GM21825 (cell line): ENCODE results near the gene ARL8B.

Experiments used
- ATAC-seq: cut with Tn5 transposase; IDR thresholded peaks from one replicate; pipeline ENCODE4 v1.9.1; 2021; ENCODE audit warnings: mild to moderate bottlenecking, moderate library complexity; ENCODE audit not compliant: unreplicated experiment

Gene ARL8B

GRCh38 chr3:5205165-5205941 is 83.3 kb downstream of the ARL8B start:
- peak; percentile 98 for ATAC-seq

GRCh38 chr3:5210926-5211325 is 88.8 kb downstream of the ARL8B start:
- no peak for ATAC-seq

GRCh38 chr3:5212628-5213573 is 90.8 kb downstream of the ARL8B start:
- ATAC-seq, result no peak

- ATAC-seq, result no peak
These were observed 91.5 kb downstream of the ARL8B start for GRCh38 chr3:5213574-5213966.

GRCh38 chr3:5214352-5214751 is 92.3 kb downstream of the ARL8B start:
- ATAC-seq, result no peak

- no peak for ATAC-seq
These were observed 95.9 kb downstream of the ARL8B start for GRCh38 chr3:5217824-5218595.

- no peak for ATAC-seq
These were observed 96.7 kb downstream of the ARL8B start for GRCh38 chr3:5218815-5219214.

GRCh38 chr3:5219216-5219615 is 97.1 kb downstream of the ARL8B start:
- no peak for ATAC-seq

GRCh38 chr3:5220193-5220592 is 98.1 kb downstream of the ARL8B start:
- no peak for ATAC-seq

GRCh38 chr3:5220667-5221431 is 98.8 kb downstream of the ARL8B start:
- no peak for ATAC-seq

GRCh38 chr3:5221701-5222100 is 99.6 kb downstream of the ARL8B start:
- ATAC-seq, result no peak

GRCh38 chr3:5222283-5223005 is 100.4 kb downstream of the ARL8B start:
- no peak for ATAC-seq

GRCh38 chr3:5226783-5227182 is 104.7 kb downstream of the ARL8B start:
- ATAC-seq, result no peak

GRCh38 chr3:5227812-5228211 is 105.7 kb downstream of the ARL8B start:
- no peak for ATAC-seq

GRCh38 chr3:5229414-5229813 is 107.3 kb downstream of the ARL8B start:
- no peak for ATAC-seq
